SJSA1 (cell line): Measurements from ENCODE around the gene CACNA1S. TPM values are rescaled to one million over a fixed set of nuclear protein-coding genes. Genes with fewer than 3 reads are reported as not detected.
A peak's percentile ranks its signal among the peaks of the same experiment; 100 is the strongest.

Experiments used
- DNase-seq, 2 experiments: peaks; one replicate each; pipeline ENCODE4 v3.0.0-alpha.2; 2015 to 2020; ENCODE audit warnings: low spot score in 2 of 2, low read depth in 1 of 2
- H3K27ac ChIP-seq: fragments of 250-450 bp; sonication (Bioruptor Pico); 2 replicates; pipeline ENCODE4 v1.5.1; 2020; ENCODE audit warnings: mild to moderate bottlenecking, moderate library complexity
- H3K27me3 ChIP-seq: fragments of 250-450 bp; sonication (Bioruptor Pico); replicated peaks from 2 replicates; pipeline ENCODE4 v1.5.1; 2020; ENCODE audit warnings: mild to moderate bottlenecking, moderate library complexity
- H3K36me3 ChIP-seq: fragments of 250-450 bp; sonication (Bioruptor Pico); 2 replicates; pipeline ENCODE4 v1.5.1; 2020; ENCODE audit warnings: mild to moderate bottlenecking
- H3K4me1 ChIP-seq: fragments of 250-450 bp; sonication (Bioruptor Pico); replicated peaks from 2 replicates; pipeline ENCODE4 v1.6.1; 2021; ENCODE audit warnings: mild to moderate bottlenecking
- H3K4me3 ChIP-seq: fragments of 250-450 bp; sonication (Bioruptor Pico); 2 replicates; pipeline ENCODE4 v1.5.1; 2020; ENCODE audit warnings: mild to moderate bottlenecking
- H3K9me3 ChIP-seq: fragments of 250-450 bp; sonication (Bioruptor Pico); replicated peaks from 2 replicates; pipeline ENCODE4 v1.5.1; 2020; ENCODE audit warnings: mild to moderate bottlenecking
- total RNA-seq: library from RNA; depleted of rRNA; stranded (reverse); fragments of >200 nt; shearing (Covaris generic); gene quantifications from 2 replicates; pipeline ENCODE4 v1.2.3, GENCODE V29; 2014

The CACNA1S gene
- total RNA-seq, 1 experiment from 2014 or later, result not detected

DNA sequence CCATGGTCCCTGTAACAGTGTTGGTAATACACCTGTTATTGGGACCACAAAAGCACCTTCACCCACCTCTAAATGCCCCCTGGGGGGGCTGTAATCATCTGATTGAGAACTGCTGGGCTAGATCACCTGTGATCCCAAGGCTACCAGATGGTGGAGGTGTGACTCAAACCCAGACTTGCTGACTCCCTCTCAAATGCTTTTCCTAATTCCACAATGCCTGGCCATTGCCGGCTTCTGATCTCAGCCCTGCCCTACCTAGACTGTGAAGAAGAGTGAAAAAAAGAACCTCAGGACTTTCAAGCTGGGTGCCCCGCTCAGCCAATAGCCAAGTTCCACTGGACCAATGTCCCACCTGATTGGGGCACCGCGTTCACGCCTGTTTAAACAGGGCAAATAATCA is 32.5 kb upstream of the CACNA1S start:
- H3K36me3 ChIP-seq, result peaks cover 92% of the 10 kb centered on the region

DNA sequence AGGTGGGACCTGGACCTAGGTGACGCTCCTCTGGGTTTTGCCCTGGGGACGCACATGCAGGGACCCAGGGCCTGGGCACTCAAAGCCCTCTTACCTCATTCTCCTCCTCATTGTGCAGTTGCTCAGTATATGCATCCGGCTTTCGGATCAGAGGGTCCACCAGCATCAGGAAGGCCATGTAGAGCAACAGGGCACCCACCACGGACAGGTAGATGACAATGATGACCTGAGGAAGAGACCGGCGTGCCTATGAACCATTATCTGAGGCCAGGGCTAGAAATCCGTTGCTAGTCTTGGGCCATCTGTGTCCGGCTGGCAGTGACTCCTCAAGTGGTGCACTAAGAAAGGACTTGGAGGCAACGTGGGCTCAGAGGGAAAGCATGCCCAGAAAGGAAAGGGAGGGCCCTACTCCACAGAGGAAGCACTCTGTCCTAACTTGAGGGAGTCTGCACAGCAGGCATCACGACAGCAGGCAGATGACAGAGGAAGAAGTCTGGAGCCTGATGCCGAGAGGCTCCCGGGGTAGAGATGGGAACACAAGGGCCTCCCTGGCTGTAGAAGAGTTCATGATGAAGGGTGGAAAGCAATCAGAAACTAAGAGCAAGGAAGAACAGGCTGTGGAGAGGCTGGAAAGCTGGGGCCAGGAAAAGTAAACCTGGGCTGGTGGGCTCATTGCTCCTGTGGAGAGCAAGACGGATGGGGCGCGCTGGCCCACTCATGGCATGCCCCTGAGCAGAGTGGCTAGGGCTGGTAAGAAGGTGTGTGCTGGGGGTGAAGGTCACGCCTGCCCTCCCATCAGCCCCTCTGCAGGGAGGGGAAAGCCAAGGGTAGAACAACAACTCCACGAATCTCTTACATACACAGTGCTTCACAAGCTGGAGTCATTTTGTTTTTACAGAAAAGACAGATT is 31.8 kb upstream of the CACNA1S start:
- peaks cover 90% of the 10 kb centered on the region for H3K36me3 ChIP-seq
- no peaks in the 10 kb centered on the region for H3K27me3 ChIP-seq
- H3K9me3 ChIP-seq, result no peaks in the 10 kb centered on the region
- H3K27ac ChIP-seq, result no peak overlapping the region
- no peak overlapping the region for H3K4me3 ChIP-seq
- no peaks in the 10 kb centered on the region for H3K4me1 ChIP-seq
- no peak for DNase-seq

More for the DNA sequence above, 32.5 kb upstream of the CACNA1S start:
- Histone ChIP-seq H3K9me3 (no peaks in the 10 kb centered on the region), H3K27me3 (no peaks in the 10 kb centered on the region), H3K27ac (no peak overlapping the region), H3K4me3 (no peak overlapping the region), H3K4me1 (no peaks in the 10 kb centered on the region)
- DNase-seq, result no peak

DNA sequence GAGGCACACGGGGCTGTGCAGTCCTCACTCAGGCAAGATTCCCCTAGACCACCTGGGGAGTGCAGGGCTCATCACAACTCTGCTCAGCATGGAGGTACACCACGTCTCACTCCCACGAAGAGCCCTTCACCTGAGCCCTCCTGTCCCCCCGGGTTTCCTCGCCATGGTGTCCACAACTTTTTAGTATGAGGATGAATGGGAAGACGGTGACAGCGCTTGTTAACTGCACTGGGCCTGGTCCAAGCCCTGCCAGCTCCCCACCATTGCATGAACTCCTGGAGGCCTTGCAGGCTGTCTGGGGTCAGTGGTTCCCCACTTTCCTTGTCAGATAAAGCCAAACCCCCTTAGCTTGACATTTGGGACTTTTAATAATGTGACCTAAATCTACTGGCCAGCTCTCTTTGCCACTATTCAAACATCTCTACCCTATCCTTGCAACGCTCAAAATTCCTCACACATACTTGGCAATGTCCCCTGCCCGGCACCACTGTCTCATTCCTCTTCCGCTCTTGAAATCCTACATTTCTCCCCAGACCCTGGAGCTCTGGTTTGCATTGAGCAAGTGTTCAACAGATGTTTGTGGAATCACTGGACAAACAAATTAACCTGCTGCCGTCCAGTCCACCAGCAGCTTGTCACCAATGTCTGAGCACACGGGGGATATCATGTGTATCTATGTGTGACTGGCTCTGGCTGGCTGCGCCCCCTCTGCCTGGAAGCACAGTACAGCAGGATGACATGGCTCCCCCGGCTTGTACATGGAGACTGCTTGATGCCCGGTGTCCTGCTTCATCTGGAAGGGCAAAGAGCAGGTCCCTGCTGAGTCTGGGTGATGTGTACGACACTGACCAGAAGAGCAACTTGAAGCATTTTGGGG is 30.9 kb upstream of the CACNA1S start:
- H3K4me1 ChIP-seq, result peaks cover 2% of the 10 kb centered on the region
- DNase-seq, result no peak
- peaks cover 83% of the 10 kb centered on the region for H3K36me3 ChIP-seq

DNA sequence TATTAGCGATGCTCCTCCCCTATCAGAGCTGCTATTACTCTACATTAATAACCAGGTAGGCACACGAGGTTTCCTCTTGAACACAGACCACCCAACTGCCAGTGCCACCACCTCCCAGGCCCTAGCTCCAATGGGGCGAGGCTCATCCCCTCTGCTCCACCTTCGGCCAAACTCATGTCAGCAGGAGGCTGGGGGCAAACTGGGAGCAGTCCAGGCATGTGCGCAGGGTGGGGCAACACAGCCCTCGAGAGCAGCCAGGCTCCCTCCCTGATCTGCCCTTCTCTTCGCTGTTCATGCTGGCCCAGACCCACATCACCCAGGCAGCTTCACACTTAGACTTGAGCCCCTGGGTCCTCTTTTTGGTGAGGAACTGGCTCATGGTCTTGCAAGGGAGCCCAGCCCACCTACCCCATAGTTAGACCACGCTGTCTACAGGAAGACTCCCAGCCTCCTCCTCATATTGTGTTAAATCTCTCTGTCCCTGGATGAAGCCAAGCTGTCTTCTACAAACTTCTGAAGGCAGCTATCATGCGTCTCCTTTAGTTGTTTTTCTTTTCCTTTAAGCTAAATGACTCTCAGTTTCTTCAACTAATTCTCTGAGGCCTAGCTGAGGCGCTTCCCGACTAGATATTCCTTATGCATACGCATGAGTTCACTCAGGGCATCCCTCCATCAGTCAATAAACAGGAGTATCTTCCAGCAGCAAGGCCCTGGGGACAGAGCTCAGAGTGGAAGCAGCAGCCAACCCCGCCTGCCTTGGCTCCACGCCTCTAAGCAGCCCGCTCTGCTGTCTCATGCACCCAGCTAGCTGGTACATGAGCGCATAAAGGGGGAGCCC is 30.0 kb upstream of the CACNA1S start:
- DNase-seq, result no peak
- H3K27ac ChIP-seq, result no peak overlapping the region
- no peaks in the 10 kb centered on the region for H3K9me3 ChIP-seq
- H3K27me3 ChIP-seq, result no peaks in the 10 kb centered on the region
- H3K4me3 ChIP-seq, result no peak overlapping the region
- H3K4me1 ChIP-seq, result peaks cover 10% of the 10 kb centered on the region
- peaks cover 79% of the 10 kb centered on the region for H3K36me3 ChIP-seq

More for the DNA sequence above, 30.9 kb upstream of the CACNA1S start:
- Histone ChIP-seq H3K27ac (no peak overlapping the region), H3K27me3 (no peaks in the 10 kb centered on the region), H3K4me3 (no peak overlapping the region), H3K9me3 (no peaks in the 10 kb centered on the region)

DNA sequence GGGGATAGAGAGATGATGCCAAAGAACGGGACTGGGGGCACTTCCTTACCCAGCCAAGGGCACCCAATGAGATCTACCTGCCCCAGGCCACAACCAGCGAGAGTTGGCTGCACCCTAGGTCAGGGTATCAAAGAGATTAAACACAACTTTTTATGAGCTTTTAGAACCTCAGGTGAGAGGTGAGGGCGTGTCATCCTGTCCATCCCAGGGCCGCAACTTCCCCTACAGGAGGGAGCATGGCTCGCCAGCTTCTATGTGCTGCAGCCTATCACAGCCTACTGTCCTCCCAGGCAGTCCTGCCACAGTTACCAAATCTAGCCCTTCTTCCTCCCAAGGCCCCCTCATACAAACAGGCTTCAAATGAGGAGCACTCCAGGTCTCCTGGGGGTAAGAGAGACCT is 29.2 kb upstream of the CACNA1S start:
- H3K9me3 ChIP-seq, result no peaks in the 10 kb centered on the region
- no peak overlapping the region for H3K27ac ChIP-seq
- no peak overlapping the region for H3K4me3 ChIP-seq
- no peaks in the 10 kb centered on the region for H3K27me3 ChIP-seq
- peaks cover 78% of the 10 kb centered on the region for H3K36me3 ChIP-seq
- no peak for DNase-seq
- peaks cover 15% of the 10 kb centered on the region for H3K4me1 ChIP-seq

DNA sequence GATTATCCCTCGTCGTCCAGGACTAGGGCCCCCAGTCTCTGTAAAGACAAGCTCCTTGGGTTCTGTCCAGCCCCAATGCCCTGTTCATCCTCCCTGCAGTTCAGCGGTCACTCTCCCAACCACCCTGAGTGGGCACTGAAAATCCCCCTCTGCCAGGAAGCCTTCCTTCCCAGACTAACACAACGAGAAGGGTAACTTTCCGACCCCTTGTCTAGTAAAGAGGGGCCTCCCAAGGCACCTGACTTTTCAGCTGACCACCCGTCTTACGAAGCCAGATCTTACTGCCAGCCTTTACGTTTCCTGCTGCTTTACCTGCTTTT is 28.7 kb upstream of the CACNA1S start:
- no peak for DNase-seq

DNA sequence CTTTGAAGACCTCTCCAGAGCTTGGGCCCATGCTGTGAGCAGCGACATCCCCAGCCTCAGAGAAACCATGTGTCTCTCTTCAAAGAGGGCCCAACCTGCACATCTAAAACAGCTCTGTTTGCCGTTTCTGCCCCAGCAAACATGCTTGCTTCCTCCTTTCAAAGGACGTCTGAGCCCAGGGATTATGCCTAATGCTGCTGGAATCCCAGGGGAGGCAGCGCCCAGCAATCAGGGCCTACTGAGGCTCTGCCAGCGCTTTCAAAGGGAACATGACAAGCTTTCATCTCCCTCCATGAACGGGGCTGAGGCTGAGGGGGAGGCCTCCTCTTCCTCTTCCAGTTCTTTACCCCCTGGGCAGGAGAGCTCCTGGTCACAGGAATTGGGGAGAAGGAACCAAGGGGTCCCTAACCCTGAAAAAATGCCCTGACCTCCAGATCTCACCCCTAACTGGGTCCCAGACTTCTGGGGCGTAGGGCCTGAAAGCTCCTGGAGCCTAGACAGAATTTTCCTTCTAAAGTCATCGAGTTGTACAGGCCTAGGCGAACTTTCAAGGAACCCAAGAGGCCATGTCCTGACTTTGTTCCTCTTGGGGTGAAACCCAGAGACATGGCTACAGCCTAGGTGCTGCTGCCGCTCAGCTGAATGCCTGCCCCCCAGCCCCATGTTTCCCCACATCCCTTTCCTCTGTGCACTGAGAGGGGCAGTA is 28.2 kb upstream of the CACNA1S start:
- Histone ChIP-seq H3K27ac (no peak overlapping the region), H3K4me3 (no peak overlapping the region), H3K27me3 (no peaks in the 10 kb centered on the region), H3K36me3 (peaks cover 79% of the 10 kb centered on the region), H3K4me1 (peaks cover 15% of the 10 kb centered on the region), H3K9me3 (no peaks in the 10 kb centered on the region)
- DNase-seq, result no peak

More for the DNA sequence above, 28.7 kb upstream of the CACNA1S start:
- H3K4me3 ChIP-seq, result no peak overlapping the region
- H3K9me3 ChIP-seq, result no peaks in the 10 kb centered on the region
- no peak overlapping the region for H3K27ac ChIP-seq
- peaks cover 15% of the 10 kb centered on the region for H3K4me1 ChIP-seq
- H3K36me3 ChIP-seq, result peaks cover 79% of the 10 kb centered on the region
- H3K27me3 ChIP-seq, result no peaks in the 10 kb centered on the region

DNA sequence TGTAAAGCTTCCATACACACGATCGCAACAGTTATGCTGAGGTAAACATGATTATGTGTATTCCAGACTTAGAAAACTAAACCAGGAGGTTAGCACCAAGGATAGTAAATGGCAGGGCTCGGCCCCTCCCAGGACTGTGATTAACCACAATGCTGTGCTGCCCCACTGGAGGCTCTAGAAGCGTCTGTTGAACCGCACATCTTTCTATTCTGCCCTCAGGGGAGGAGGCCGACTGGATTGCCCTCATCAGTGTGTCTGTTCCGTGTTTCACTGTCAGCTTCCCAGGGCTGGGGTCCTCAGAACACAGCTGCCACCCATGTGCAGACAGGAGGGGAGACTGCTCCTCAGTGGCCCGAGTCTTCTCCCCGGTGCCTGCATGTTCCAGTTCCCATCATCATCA is 27.5 kb upstream of the CACNA1S start:
- H3K27me3 ChIP-seq, result no peaks in the 10 kb centered on the region
- H3K4me3 ChIP-seq, result no peak overlapping the region
- H3K9me3 ChIP-seq, result no peaks in the 10 kb centered on the region
- no peak for DNase-seq
- peaks cover 15% of the 10 kb centered on the region for H3K4me1 ChIP-seq
- H3K36me3 ChIP-seq, result peaks cover 79% of the 10 kb centered on the region
- H3K27ac ChIP-seq, result no peak overlapping the region

DNA sequence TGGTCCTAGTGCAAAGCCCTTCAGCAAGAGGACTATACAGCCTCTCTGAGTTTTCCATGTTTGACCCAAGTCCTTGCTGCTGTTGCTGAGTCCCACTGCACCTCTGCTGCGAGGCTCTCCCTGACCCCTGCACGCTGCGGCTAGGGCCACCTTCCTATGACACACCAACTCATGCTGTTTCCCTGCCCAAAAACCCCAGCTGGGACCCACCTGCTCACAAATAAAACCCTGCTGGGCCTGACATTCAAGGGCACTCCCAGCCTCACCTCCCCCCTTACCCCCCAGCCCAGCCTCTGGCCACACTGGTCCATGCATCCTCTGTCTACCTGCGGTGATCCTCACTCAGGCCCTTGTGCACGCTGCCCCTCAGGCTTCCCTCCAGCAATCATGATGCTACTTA is 27.1 kb upstream of the CACNA1S start:
- no peak overlapping the region for H3K4me3 ChIP-seq
- H3K27ac ChIP-seq, result no peak overlapping the region
- no peaks in the 10 kb centered on the region for H3K9me3 ChIP-seq
- H3K36me3 ChIP-seq, result peaks cover 78% of the 10 kb centered on the region
- H3K27me3 ChIP-seq, result no peaks in the 10 kb centered on the region
- peaks cover 15% of the 10 kb centered on the region for H3K4me1 ChIP-seq
- DNase-seq, result no peak

DNA sequence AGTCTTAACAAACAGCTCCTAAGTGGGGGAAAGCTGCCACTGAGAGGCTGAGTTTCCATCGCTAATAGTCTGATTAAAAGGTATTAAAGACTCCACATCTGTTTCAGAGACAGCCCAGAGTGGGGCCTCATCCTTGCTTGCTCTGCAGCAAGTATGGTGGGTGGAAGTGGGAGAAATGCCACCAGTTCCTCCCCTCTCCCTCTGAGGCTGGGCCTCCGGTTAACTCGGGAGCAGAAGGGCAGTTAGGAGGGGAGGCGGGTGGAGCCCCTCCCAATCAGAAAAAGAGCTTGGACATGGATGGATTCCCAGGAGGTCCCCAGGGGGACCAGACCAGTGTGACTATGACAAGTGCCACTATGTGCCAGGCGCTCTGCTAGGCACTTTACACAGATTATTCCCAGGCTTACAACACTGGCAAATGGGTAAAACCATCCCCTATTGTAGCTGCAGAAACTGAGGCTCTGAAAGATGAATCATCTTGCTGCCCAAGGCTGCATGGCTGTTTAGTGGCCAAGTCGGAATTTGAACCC is 26.1 kb upstream of the CACNA1S start:
- Histone ChIP-seq H3K27ac (no peak overlapping the region), H3K36me3 (peaks cover 71% of the 10 kb centered on the region), H3K4me3 (no peak overlapping the region), H3K27me3 (no peaks in the 10 kb centered on the region), H3K4me1 (peaks cover 15% of the 10 kb centered on the region), H3K9me3 (no peaks in the 10 kb centered on the region)
- DNase-seq, result no peak

DNA sequence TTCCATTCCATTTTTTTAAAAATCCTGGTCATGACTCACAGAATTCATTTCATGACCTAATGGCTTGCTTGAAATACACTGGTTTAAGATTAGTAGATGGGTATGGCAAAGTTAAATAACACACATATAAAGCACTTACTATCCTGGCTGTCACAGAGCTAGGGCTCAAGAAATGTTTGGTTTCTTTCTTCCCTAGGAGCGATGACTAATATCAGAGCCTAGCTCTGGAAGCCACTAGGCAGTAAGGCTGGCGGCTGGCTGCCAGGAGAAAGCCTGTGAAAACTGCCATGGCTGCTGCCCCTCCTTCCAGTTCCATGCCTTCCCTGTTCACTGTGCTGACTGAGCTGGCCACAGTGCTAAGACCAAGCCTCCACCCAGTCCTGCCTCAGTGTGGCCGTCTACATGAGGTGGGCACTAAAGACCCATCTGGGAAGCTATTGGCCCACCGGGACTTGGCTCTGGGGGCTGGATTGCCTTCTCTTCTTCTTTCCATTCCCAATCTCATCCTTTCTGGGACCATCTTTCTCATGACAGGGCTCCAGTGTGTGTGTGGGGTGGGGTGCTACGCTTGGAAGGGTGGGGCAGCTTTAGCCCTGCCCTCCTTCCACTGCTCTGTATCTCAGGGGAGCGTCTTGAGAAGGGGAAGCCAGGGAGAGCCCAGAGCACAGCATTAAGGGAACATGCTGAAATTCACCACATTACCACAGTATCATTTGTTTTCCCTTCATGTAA is 25.5 kb upstream of the CACNA1S start:
- H3K4me3 ChIP-seq, result no peak overlapping the region
- peak overlapping the region; percentile 17; the same call in 1 of the 2 replicates for H3K27ac ChIP-seq
- H3K36me3 ChIP-seq, result peaks cover 65% of the 10 kb centered on the region
- no peaks in the 10 kb centered on the region for H3K9me3 ChIP-seq
- H3K4me1 ChIP-seq, result peaks cover 15% of the 10 kb centered on the region
- no peaks in the 10 kb centered on the region for H3K27me3 ChIP-seq
- DNase-seq, result peak; percentile 65 to 72

DNA sequence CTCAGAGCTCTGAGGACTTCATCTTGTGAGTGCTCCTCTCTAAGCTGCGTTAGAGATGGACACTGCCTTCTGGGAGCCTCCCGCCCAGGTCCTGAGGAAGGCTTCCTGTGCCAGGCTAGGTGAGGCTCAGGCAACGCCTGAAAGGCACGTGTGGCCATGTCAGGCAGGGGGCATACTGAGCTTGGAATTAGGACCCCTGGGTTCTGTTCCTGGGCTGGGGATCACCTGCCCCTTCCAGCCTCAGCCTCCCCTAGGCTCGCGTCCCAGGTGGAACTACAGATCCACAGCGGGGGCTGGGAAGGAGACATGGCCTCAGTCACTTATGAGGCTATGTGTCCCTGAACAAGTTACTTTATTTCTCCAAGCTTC is 24.8 kb upstream of the CACNA1S start:
- H3K4me3 ChIP-seq, result no peak overlapping the region
- peaks cover 15% of the 10 kb centered on the region for H3K4me1 ChIP-seq
- H3K36me3 ChIP-seq, result peaks cover 57% of the 10 kb centered on the region
- H3K27me3 ChIP-seq, result no peaks in the 10 kb centered on the region
- no peaks in the 10 kb centered on the region for H3K9me3 ChIP-seq
- H3K27ac ChIP-seq, result peak overlapping the region; percentile 17; the same call in 1 of the 2 replicates
- DNase-seq, result no peak
